GM12865 (cell line): ENCODE measurements around the gene GPATCH4.
"Not testable (repeated sequence)": the region's sequence is repeated elsewhere in the genome, so short reads cannot be mapped to it uniquely, and the experiment has no call there.

Source experiments
- DNase-seq: peaks from one replicate; pipeline ENCODE4 v3.0.0; 2010; ENCODE audit warnings: low read depth
- H3K4me3 ChIP-seq: 2 replicates; pipeline ENCODE4 v1.5.1; 2011; ENCODE audit warnings: mild to moderate bottlenecking, low read depth, low read length, control low read depth
- TF ChIP-seq, protein P1 (sequence below): IDR thresholded peaks from 2 replicates; pipeline ENCODE4 v1.5.1; 2011; ENCODE audit warnings: low read length, control low read depth, low read depth, inconsistent platforms; ENCODE audit not compliant: insufficient read depth; ENCODE audit errors: missing control alignments

The GPATCH4 gene

DNA sequence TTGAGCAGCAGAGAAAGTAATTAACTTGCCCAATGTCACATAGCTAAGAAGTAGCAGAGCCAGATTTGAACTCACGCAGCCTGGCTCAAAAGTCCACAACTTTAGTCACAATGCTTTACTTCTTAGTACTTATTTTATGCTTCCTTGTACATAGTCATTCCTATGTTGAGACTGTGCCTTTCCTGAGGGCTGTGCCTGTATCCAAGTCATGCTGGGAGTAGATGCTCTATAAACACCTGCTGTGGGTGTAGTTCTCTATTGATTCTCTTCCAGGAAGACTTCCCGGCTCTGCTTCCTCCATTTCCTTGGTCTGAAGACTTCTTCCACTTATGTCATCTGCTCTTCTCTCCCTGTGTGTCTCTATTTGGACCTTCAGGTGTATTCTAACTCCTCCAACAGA is 45.6 kb downstream of the GPATCH4 start:
- TF ChIP-seq, protein P1, sequence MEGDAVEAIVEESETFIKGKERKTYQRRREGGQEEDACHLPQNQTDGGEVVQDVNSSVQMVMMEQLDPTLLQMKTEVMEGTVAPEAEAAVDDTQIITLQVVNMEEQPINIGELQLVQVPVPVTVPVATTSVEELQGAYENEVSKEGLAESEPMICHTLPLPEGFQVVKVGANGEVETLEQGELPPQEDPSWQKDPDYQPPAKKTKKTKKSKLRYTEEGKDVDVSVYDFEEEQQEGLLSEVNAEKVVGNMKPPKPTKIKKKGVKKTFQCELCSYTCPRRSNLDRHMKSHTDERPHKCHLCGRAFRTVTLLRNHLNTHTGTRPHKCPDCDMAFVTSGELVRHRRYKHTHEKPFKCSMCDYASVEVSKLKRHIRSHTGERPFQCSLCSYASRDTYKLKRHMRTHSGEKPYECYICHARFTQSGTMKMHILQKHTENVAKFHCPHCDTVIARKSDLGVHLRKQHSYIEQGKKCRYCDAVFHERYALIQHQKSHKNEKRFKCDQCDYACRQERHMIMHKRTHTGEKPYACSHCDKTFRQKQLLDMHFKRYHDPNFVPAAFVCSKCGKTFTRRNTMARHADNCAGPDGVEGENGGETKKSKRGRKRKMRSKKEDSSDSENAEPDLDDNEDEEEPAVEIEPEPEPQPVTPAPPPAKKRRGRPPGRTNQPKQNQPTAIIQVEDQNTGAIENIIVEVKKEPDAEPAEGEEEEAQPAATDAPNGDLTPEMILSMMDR = no peak
- no peak for DNase-seq
- no peak overlapping the region for H3K4me3 ChIP-seq

DNA sequence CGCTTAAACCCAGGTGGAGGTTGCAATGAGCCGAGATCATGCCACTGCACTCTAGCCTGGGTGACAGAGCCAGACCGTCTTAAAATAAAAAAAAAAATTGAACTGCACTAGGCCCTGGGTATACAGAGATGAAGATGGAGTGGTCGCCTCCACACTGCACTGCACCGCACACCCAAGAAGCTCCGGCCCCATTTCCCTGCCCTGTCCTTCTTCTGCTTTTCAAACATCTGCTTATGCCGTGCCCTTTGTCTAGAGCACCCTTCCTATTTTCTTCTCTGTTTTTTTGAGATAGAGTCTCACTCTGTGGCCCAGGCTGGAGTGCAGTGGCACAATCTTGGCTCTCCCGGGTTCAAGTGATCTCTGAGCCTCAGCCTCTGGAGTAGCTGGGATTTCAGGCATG is 46.3 kb downstream of the GPATCH4 start:
- DNase-seq = no peak
- TF ChIP-seq, protein P1 = no peak
- H3K4me3 ChIP-seq = no peak overlapping the region

DNA sequence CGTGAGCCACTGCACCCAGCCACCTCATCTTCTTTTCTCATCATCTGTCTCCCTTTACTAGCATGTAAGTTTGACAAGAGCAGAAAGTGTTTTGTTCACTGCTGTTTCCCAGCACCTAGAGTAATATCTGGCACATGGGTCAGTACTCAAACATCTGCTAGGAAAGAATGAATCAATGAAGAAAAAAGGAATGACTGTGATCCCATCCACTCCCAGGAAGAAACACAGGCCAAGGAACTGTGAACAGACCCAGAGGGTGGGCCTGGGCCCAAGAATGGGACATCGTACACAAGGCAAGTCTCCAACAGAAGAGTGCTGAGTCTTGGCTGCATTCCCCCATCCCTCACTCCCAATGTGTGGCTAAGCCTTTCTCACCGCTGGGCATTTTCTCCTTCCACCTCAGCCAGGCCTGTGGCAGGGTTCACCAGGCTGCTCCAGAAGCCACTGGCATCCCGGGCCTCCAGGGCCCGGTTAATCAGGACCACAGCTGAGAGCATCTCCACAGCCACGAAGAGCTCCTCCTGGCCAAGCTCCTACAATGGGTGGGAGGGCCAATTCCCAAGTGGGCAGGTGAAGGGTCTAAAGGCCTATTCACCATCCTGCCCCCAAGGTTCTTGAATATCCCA is 47.3 kb downstream of the GPATCH4 start:
- no peak for DNase-seq
- TF ChIP-seq, protein P1 = no peak

DNA sequence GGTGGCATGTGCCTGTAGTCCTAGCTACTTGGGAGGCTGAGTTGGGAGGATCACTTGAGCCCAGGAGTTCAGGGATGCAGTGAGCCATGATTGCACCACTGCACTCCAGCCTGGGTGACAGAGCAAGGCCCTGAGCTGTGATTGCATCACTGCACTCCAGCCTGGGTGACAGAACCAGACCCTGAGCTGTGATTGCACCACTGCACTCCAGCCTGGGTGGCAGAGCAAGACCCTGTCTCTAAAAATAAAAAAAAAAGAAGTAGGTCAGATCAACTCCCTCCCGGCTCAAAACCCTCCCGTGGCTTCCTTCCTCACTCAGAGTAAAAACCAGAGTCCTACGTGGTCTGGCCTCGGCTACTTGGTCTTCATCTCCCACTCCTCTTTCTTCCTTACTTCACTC is 48.3 kb downstream of the GPATCH4 start:
- DNase-seq, H3K4me3 ChIP-seq: not testable (repeated sequence)

More for the DNA sequence above, 47.3 kb downstream of the GPATCH4 start:
- H3K4me3 ChIP-seq = no peak overlapping the region

DNA sequence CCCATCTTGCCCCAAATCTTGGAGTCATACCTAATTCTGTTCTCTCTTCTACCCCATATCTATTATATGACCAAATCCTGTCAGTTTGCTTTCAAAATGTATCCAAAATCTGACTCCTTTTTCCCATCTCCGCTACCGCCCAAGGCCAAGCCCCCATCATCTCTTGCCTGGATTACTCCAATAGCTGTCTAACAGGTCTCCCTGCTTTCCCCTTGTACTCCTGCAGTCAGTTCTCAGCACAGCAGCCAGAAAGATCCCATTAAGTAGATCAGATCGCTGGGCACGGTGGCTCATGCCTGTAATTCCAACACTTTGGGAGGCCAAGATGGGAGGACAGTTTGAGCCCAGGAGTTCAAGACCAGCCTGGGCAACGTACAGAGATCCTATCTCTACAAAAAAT is 48.8 kb downstream of the GPATCH4 start:
- no peak overlapping the region for H3K4me3 ChIP-seq
- DNase-seq = no peak
- TF ChIP-seq, protein P1 = no peak

DNA sequence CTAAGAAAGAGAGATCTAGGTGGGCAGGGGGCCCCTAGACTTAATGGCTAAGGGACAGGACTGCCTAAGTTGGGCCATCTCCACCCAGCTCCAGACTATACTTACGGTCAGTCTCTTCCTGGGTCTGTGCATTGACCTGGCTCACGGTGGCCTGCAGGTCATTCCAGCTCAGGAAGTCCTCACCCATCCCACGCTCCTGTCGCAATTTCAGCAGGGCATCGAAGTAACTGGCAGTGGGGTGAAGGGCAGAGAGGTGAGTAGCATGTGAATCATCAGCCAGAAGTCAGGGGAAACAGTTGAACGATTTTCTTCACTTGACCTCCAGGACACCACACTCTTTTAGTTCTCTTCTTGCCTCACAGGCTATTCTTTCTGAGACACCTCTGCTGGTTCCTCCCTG is 49.4 kb downstream of the GPATCH4 start:
- TF ChIP-seq, protein P1 = no peak
- no peak for DNase-seq
- no peak overlapping the region for H3K4me3 ChIP-seq

DNA sequence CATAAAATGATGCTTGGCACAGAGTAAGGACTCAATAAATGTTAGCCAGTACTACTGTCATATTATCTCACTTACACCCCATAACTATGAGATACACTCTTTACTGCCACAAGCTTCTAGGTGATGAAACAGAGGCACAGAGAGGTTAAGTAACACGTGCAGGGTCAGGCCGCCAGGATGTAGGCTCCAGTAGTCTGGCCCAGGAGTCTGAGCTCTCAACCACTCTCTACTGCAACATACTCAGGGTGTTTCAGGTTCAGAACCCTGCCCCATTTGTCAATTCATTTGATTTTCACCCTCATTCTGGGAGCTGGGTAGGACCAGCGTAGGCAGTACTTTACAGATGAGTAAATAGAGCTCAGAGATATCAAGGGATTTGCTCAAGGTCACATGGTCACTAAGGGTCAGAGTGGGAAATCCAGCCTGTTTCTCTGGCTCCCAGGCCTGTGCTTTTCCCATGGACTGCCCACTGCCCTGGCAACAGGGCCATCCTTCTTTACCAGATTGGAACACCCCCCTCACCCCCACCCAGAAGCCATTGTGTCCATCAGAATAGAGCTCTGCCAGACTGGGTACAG is 50.1 kb downstream of the GPATCH4 start:
- TF ChIP-seq, protein P1 = no peak
- peak; percentile 40 for DNase-seq
- H3K4me3 ChIP-seq = no peak overlapping the region
